Measurements from ENCODE around the gene PYCARD.

The PYCARD gene

DNA sequence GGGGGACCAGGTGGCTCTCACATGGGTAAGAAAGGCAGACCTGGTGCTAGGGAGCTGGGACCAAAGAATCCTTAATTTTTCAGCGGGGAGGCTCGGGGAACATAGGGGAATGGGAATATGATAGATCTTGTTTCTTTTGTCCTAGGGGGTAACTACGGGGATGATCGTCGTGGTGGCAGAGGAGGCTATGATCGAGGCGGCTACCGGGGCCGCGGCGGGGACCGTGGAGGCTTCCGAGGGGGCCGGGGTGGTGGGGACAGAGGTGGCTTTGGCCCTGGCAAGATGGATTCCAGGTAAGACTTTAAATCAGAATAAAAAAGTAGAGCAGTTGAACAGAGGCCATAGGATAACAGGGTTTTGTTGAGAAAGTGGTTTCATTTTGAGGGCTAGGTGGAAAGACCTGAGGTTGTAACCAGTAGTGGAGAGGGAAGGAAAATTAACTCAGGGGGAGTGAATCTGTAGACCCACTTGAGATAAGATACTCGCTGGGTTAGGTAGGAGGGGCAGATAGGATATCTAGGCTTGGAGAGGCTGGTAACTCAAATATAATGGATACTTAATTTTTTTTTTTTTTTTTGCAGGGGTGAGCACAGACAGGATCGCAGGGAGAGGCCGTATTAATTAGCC, 11.6 kb downstream of the PYCARD start:
- DNase-seq (ENCODE audit: low spot score), result no peak
- TF ChIP-seq, protein P1, sequence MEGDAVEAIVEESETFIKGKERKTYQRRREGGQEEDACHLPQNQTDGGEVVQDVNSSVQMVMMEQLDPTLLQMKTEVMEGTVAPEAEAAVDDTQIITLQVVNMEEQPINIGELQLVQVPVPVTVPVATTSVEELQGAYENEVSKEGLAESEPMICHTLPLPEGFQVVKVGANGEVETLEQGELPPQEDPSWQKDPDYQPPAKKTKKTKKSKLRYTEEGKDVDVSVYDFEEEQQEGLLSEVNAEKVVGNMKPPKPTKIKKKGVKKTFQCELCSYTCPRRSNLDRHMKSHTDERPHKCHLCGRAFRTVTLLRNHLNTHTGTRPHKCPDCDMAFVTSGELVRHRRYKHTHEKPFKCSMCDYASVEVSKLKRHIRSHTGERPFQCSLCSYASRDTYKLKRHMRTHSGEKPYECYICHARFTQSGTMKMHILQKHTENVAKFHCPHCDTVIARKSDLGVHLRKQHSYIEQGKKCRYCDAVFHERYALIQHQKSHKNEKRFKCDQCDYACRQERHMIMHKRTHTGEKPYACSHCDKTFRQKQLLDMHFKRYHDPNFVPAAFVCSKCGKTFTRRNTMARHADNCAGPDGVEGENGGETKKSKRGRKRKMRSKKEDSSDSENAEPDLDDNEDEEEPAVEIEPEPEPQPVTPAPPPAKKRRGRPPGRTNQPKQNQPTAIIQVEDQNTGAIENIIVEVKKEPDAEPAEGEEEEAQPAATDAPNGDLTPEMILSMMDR (IDR thresholded peaks at IDR 0.05; ENCODE audit: borderline replicate concordance, control extremely low read depth, extremely low read depth, insufficient read depth, missing control alignments), result no peak
- in situ Hi-C loops (cut with MboI; ENCODE audit: low sequenced_read_pairs, unreplicated experiment), result loop anchor here (25.0 kb wide), 1 partner anchor 171 kb away; the partner anchor contains the start of gene ITGAX

DNA sequence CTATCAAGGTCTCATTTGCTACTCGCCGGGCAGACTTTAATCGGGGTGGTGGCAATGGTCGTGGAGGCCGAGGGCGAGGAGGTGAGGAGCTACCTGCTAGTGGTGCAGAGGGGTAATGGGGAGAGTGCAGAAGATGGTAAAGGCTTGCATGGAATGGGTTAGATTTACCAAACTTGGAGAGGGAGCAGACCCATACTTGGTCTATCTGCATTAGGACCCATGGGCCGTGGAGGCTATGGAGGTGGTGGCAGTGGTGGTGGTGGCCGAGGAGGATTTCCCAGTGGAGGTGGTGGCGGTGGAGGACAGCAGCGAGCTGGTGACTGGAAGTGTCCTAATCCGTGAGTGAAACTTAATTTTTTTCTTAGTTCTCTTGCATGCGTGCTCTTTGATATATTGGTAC, 12.5 kb downstream of the PYCARD start:
- TF ChIP-seq, protein P1 (IDR thresholded peaks at IDR 0.05; ENCODE audit: borderline replicate concordance, control extremely low read depth, extremely low read depth, insufficient read depth, missing control alignments), result no peak
- in situ Hi-C loops (cut with MboI; ENCODE audit: low sequenced_read_pairs, unreplicated experiment), result loop anchor here (25.0 kb wide), 1 partner anchor 172 kb away; the partner anchor contains the start of gene ITGAX
- no peak for DNase-seq (ENCODE audit: low spot score)

DNA sequence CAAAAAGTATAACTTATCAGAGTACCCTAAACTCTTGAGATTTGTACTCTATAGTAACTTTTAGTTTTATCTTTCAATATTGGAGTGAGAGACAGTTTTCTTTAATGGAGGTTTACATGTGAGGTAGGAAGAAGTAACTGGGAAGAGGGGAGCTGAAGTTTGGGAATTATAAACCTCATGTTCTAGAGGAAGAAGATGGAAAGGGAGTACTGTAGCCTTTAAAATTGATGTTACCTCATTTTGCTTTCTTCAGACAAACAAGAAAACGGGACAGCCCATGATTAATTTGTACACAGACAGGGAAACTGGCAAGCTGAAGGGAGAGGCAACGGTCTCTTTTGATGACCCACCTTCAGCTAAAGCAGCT, 13.2 kb downstream of the PYCARD start:
- TF ChIP-seq, protein P1 (IDR thresholded peaks at IDR 0.05; ENCODE audit: borderline replicate concordance, control extremely low read depth, extremely low read depth, insufficient read depth, missing control alignments), result no peak
- in situ Hi-C loops (cut with MboI; ENCODE audit: low sequenced_read_pairs, unreplicated experiment), result loop anchor here (25.0 kb wide), 1 partner anchor 173 kb away; the partner anchor contains the start of gene ITGAX
- no peak for DNase-seq (ENCODE audit: low spot score)

DNA sequence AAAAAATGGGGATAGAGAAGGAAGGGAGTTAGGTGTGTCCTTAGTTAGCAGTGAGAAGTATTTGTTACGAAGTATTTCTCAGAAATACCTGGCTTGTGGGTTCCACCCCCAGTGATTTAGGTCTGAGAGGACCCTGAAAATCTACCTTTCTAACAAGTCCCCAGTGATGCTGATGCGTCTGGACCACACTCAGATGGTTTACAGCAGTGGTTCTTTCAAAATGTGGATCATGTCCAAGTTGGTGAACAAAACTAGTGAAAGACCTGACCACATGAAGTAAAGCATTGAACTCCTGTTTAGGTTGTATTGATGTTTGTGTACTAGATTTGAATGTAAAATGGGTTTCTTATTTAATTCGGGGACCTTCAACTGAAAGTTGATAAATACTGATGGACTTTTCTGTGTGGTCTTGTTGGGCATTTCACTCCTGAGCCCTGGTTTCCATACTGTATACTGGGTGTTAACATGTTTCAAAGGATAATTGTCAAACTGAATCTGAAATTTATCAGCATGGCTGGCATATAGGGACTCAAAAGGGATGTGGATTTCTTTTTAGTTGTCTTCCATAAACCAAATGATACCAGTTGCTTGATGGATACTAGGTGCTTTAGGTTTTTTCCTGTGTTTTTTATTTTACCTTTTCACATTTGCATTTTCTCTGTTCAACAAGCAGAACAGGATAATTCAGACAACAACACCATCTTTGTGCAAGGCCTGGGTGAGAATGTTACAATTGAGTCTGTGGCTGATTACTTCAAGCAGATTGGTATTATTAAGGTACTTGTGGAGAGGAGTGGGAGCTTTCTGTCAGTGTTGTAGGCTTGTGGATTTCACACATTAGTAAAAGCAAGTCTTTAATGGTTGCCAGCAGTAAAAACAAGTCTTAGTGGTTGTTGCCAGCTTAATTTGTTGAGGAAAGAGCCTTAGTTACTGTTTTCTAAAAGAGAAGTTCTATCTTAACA, 13.8 kb downstream of the PYCARD start:
- in situ Hi-C loops (cut with MboI; ENCODE audit: low sequenced_read_pairs, unreplicated experiment), result loop anchor here (25.0 kb wide), 1 partner anchor 174 kb away; the partner anchor contains the start of gene ITGAX
- TF ChIP-seq, protein P1 (IDR thresholded peaks at IDR 0.05; ENCODE audit: borderline replicate concordance, control extremely low read depth, extremely low read depth, insufficient read depth, missing control alignments), result no peak
- no peak for DNase-seq (ENCODE audit: low spot score)

DNA sequence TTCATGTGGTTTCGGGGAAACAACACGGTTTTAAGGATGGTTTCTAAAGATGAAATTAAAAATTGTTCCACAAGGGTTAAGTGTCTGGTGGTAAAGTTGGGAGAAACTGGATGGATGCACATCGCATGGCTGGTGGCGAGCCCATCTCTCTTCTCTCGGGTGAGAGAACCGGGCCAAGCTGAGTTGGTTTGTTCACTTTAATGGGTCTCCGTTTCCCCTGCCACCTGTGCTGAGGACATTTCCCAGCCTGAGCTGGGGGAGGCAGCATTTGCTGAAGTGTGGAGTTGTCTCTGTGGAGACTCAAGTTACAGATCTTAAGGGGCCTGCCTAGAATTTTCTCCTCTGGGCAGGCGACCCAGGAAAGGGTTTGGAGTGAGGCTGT, 14.8 kb downstream of the PYCARD start:
- TF ChIP-seq, protein P1 (IDR thresholded peaks at IDR 0.05; ENCODE audit: borderline replicate concordance, control extremely low read depth, extremely low read depth, insufficient read depth, missing control alignments), result no peak
- DNase-seq (ENCODE audit: low spot score), result no peak
- in situ Hi-C loops (cut with MboI; ENCODE audit: low sequenced_read_pairs, unreplicated experiment), result loop anchor here (25.0 kb wide), 1 partner anchor 175 kb away; the partner anchor contains the start of gene ITGAX
